T-helper 2 cell (primary cell): ENCODE results near the gene SYCP2L.
"Not testable (repeated sequence)": the region's sequence is repeated elsewhere in the genome, so short reads cannot be mapped to it uniquely, and the experiment has no call there.

Experiments
- DNase-seq, 5 experiments: peaks; one replicate each; pipeline versions ENCODE4 v3.0.0 to v3.0.0-alpha.2; 2012 to 2022
- total RNA-seq, 2 donors: gene quantifications; one replicate each; lab custom pipeline; 2026; lab: John Stamatoyannopoulos, UW

Gene SYCP2L
- 0 to 0.34 reads per million in 2 donors for total RNA-seq

- DNase-seq: peak in 1 of 5 experiments; percentile 37
Measured at GRCh38 chr6:10886691-10887502, at the start of gene SYCP2L. SYCP2L (plus strand) TSS chr6:10887052; CDS start chr6:10887127, 75 bp downstream.

DNA sequence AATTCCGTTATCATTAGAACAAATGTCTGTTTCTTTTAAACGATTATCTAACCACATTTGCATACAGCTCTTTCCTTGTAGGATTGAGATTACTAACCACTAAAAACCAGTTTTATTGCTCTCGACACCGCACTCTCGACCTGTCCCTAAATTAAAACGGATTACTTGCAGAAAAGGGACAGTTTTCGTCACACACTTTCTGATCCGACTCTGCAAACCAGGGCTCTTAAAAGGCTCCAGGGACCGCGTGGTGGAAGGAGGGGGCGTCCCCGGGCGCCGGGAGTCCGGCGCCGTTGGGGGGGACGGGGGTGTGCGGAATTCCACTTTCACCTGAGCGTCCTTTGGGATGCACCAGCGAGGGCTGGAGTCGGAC lies 49.2 kb upstream of the SYCP2L start:
- DNase-seq: peak in 2 of 5 experiments; percentile 12 to 26

GRCh38 chr6:10837995-10838793 lies 48.7 kb upstream of the SYCP2L start, which contains the start of gene MAK:
MAK (minus strand) TSS chr6:10838539; CDS start chr6:10830648, 7,891 bp downstream.
- DNase-seq: peak; percentile 72 to 91 (median 81)

DNA sequence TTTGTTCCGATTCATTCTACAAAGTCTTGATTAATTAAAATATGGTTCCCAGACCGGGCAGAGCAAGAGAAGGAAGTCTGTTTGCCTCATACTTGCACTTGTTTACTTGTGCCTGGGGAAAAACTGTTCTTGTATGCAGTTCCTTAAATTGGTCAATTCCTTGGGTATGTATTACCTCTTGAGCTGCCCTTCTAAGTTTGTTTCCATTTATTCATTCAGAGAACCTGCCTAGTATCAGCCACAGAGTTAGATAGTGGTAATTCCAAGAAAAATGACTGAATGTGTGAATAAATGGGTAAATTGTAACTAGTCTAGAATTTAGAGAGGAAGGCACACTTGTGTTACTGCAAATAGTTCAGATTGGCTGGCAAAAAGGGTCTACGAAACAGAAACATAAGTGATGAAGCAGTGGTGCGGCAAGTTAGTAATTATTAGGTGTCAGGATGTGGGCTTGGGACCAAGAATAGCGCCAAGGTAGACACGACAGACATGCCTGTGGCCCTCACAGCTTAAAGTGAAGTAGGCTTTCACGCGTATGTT lies 48.0 kb upstream of the SYCP2L start:
- DNase-seq: peak in 1 of 5 experiments; percentile 70

DNA sequence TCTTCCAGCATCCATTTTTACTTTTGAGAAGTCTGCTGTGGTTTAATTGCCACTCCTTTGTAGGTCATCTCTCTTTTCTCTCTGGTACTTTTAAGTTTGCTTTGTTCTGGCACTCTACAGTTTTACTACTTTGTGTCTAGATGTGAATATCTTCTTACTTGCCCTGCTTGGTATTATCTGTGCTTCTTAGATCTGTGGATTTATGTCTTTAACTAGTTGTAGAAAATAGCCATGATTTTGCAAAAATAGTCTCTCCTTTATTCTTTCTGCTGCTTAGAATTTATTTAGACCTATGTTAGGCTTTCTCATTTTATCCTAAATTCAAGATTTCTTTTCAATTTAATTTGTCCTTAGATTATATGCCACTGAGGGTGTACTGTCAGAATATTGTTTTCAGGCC lies 43.3 kb upstream of the SYCP2L start:
- DNase-seq: no peak

- DNase-seq: peak in 1 of 5 experiments; percentile 4
Measured at GRCh38 chr6:10847684-10848083, 39.2 kb upstream of the SYCP2L start.

DNA sequence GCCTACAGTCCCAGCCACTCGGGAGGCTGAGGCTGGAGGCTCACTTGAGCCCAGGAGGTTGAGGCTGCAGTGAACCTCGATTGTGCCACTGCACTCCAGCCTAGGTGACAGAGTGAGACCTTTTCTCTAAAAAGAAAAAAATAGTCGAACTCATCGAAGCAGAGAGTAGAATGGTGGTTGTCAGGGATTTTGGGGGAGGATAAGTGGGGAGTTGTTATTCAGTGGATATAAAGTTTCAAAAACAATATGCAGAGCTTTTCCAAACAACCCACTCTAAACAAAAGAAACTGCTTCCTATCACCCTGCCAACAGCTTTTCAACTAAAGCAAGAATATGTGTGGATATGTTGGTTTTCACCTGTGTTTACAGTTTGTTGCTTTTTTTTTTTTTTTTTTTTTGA lies 37.0 kb upstream of the SYCP2L start:
- DNase-seq: no peak

DNA sequence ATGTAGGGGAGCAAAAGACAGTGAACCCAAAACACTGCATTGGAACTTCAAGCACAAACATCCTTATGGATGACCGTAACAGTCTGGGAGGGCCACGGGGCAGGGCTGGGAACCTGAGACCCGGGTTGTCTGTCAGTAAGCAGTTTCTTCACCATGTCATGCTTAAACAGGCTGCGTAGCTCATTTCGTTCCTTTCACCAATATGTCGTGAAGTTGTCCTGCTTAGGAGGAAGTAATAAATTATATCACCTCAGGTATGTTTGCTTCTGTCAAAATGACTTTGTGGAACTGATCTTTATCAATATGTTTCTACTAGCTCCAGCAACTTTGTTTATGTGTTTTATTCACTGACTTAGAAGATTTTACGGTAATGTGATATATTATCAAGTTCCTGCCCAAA lies 36.1 kb upstream of the SYCP2L start:
- no peak for DNase-seq

DNA sequence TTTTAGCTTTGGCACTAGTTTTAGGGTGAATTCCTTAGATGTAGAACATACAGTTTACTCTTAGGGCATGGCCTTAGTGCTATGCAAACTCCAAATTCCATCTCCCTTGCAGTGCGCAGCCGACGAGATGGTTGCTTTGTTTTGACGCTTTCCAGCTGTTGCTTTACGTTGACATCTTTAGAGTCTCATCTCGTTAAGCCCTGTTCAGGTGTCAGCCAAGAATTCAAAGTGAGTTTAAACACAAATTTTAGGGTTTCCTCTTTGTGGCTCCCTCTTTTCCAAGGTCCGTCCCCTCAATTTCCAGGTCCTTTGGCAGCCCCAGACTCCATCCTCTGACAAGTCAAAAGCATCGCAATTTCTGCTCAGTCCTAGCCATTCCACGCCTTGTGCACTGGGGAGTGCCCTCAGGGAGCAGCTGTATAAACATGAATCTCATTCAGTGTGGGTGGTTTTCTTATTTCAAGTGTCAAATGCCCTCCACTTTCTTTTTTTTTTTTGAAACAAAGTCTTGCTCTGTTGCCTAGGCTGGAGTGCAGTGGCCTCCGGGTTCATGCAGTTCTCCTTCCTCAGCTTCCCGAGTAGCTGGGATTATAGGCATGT lies 34.4 kb upstream of the SYCP2L start:
- no peak for DNase-seq

- not testable (repeated sequence) for DNase-seq
Measured at GRCh38 chr6:10853849-10854300, 33.0 kb upstream of the SYCP2L start.

- no peak for DNase-seq
Measured at GRCh38 chr6:10854922-10855632, 31.8 kb upstream of the SYCP2L start.

DNA sequence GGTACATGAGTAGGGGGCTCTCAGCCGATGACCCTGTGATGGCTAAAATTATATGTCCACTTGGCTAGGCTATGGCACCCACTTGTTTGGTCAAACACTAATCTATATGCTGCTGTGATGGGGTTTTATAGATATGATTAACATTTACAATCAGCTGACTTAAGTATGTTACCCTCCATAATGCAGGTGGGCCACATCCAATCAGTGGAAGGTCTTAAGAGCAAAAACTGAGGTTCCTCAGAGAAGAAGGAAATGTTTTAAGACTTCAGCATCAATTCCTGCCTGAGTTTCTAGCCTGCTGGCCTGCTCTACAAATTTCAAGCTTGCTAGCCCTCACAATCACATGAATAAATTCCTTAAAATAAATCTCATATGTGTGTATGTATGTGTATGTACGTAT lies 29.6 kb upstream of the SYCP2L start:
- no peak for DNase-seq

DNA sequence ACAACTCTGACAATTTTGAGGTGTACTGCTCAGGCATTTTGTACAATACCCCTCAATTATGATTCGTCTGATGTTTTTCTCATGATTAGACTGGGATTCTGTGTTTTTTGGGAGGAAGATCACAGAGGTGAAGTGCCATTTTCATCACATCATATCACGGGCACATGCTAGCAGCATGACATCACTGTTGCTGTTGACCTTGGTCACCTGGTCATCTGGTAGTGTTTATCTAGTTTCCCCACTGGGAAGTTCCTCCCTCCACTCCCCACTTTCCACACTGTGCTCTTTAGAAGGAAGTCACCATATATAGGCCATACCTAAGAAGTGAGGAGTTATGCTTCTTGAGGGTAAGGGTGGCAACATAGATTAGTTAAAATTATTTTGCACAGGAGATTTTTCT lies 25.8 kb upstream of the SYCP2L start:
- DNase-seq: no peak

GRCh38 chr6:10862361-10862760 lies 24.5 kb upstream of the SYCP2L start:
- no peak for DNase-seq

DNA sequence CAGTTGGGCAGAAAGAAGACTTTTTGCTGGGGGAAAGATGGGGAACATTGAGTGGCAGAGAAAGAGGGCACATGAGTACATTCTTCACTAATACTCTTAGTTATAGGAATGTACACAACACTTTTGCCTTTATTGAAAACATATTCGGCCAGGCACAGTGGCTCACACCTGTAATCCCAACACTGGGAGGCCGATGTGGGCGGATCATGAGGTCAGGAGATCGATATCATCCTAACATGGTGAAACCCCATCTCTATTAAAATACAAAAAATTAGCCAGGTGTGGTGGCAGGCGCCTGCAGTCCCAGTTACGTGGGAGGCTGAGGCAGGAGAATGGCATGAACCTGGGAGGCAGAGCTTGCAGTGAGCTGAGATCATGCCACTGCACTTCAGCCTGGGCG lies 23.8 kb upstream of the SYCP2L start:
- DNase-seq: not testable (repeated sequence)

GRCh38 chr6:10866709-10867108 lies 20.1 kb upstream of the SYCP2L start:
- not testable (repeated sequence) for DNase-seq

DNA sequence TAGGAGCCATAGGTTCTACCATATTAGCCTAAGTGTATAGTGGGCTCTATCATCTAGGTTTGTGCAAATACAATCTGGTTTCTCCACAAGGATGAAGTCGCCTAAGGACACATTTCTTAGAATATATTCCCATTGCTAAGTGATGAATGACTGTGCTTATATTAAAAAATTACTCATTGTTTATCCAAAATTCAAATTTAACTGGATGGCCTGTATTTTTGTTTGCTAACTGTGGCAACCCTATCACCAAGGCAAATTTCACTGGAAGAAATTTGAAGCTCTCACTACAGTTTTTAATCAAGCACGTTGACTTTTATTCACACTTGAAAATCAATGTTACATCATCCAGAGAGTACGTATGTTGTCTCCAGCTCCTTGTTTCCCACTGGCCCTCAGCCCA lies 18.9 kb upstream of the SYCP2L start:
- DNase-seq: no peak

GRCh38 chr6:10873374-10873773 lies 13.5 kb upstream of the SYCP2L start:
- no peak for DNase-seq

- DNase-seq: no peak
Measured at GRCh38 chr6:10874207-10874606, 12.6 kb upstream of the SYCP2L start.

DNA sequence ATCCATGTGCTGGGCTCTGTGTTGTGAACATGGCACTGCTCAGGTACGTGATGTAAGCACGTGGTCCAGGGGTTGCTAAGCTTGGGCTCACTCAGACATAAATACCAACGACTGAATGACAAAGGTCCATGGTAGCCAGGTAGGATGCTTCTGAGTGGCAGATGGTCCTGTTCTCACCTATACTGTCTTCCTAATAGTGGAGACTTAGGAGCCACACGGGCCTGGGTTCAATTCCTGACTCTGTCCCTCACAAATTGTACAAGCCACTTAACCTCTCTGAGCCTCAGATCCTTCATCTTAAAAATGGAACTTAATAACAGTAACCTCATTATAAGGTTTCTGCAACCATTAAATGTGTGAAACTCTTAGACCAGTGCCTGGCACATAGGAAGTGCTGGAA lies 11.8 kb upstream of the SYCP2L start:
- DNase-seq: no peak

DNA sequence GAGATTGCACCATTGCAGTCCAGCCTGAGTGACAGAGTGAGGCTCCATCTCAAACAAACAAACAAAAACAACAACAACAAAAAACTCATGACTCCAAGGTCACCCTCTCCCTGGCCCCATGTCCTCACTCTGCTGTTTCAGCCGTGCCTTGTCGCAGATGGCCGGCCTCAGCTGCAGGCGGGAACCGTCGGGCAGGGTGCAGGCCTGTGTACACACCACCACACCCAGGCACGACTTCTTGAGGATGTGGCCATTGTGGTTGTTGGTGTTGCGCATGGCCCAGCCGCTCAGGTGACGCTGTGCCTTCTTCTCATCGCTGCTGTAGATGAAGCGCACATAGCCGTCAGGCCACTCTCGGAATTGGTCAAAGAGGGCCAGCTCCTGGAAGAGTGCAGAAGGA lies 9.8 kb upstream of the SYCP2L start:
- no peak for DNase-seq

DNA sequence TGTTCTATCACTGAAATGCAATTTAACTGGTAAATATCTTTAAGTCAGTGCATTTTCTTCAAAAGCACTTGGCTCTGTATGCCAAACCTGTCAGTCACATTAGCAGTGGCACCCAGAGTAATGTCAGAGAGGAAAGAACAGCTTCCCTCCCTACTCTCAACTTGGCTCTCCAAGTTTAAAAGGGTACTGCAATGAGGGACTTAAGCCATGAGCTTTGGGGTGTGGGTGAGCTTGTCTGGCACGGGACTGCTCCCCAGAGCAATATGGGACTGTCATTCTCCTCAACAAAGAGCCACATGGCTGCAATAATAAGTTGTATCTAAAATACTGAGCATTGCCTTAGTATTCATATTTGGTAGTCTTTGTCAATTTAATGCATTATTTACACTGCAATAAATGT lies 9.0 kb upstream of the SYCP2L start:
- DNase-seq: no peak
